GF-D8 (cell line): ENCODE results near the gene PTGR3.

Experiments used
- DNase-seq: peaks from one replicate; lab custom pipeline; 2025; lab: John Stamatoyannopoulos, UW

Gene PTGR3

GRCh38 chr18:75214766-75215510 lies 6.0 kb upstream of the PTGR3 start:
- DNase-seq, result no peak

GRCh38 chr18:75214332-75214690 lies 5.4 kb upstream of the PTGR3 start:
- DNase-seq, result no peak

GRCh38 chr18:75213611-75214331 lies 4.8 kb upstream of the PTGR3 start:
- no peak for DNase-seq

- no peak for DNase-seq
Observed at GRCh38 chr18:75212751-75213090, 3.8 kb upstream of the PTGR3 start.

GRCh38 chr18:75211953-75212750 lies 3.2 kb upstream of the PTGR3 start:
- DNase-seq, result peak; percentile 25

- DNase-seq, result no peak
Observed at GRCh38 chr18:75211626-75211952, 2.6 kb upstream of the PTGR3 start.

GRCh38 chr18:75211002-75211621 lies 2.2 kb upstream of the PTGR3 start:
- no peak for DNase-seq

- DNase-seq, result peak; percentile 98
Observed at GRCh38 chr18:75210274-75211001, 1.5 kb upstream of the PTGR3 start, which contains the start of gene TSHZ1. Gene TSHZ1 (plus strand): TSS chr18:75210797. CDS start chr18:75211877, 1,080 bp downstream.

- DNase-seq, result no peak
Observed at GRCh38 chr18:75209951-75210258, 966 bp upstream of the PTGR3 start.

- DNase-seq, result no peak
Observed at GRCh38 chr18:75208836-75209128, 157 bp downstream of the PTGR3 start.

GRCh38 chr18:75208155-75208835 lies 644 bp downstream of the PTGR3 start:
- peak; percentile 66 for DNase-seq

- peak; percentile 57 for DNase-seq
Observed at GRCh38 chr18:75207310-75208154, 1.4 kb downstream of the PTGR3 start.

GRCh38 chr18:75206452-75207309 lies 2.3 kb downstream of the PTGR3 start:
- DNase-seq, result no peak

- DNase-seq, result no peak
Observed at GRCh38 chr18:75205514-75206132, 3.3 kb downstream of the PTGR3 start.

GRCh38 chr18:75204732-75205513 lies 4.0 kb downstream of the PTGR3 start:
- DNase-seq, result no peak

GRCh38 chr18:75204269-75204731 lies 4.6 kb downstream of the PTGR3 start:
- no peak for DNase-seq

- no peak for DNase-seq
Observed at GRCh38 chr18:75203416-75204268, 5.3 kb downstream of the PTGR3 start.
